HG02943 (cell line): Measurements from ENCODE around the gene PIAS4.
A peak's percentile ranks its signal among the peaks of the same experiment; 100 is the strongest.
"Not testable (repeated sequence)": the region's sequence is repeated elsewhere in the genome, so short reads cannot be mapped to it uniquely, and the experiment has no call there.

Source experiments
- ATAC-seq: cut with Tn5 transposase; IDR thresholded peaks from one replicate; pipeline ENCODE4 v1.9.1; 2021; ENCODE audit warnings: mild to moderate bottlenecking, low read depth, moderate library complexity; ENCODE audit not compliant: unreplicated experiment

Gene PIAS4

GRCh38 chr19:3995607-3996006, 11.9 kb upstream of the PIAS4 start:
- ATAC-seq = no peak

GRCh38 chr19:3998667-3999412, 8.7 kb upstream of the PIAS4 start:
- not testable (repeated sequence) for ATAC-seq

DNA sequence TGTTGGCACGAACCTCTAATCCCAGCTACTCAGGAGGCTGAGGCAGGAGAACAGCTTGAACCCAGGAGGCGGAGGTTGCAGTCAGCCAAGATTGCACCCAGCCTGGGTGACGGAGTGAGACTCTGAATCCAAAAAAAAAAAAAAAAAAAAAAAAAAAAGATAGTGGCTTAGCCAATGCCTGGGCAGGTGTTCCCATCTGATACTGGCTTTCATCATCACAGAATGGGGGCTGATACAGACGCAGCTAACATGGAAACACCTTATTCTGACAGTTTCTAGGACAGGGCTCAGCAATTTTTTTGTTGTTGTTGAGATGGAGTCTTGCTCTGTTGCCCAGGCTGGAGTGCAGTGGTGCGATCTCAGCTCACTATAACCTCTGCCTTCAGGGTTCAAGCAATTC, 6.7 kb upstream of the PIAS4 start:
- not testable (repeated sequence) for ATAC-seq

DNA sequence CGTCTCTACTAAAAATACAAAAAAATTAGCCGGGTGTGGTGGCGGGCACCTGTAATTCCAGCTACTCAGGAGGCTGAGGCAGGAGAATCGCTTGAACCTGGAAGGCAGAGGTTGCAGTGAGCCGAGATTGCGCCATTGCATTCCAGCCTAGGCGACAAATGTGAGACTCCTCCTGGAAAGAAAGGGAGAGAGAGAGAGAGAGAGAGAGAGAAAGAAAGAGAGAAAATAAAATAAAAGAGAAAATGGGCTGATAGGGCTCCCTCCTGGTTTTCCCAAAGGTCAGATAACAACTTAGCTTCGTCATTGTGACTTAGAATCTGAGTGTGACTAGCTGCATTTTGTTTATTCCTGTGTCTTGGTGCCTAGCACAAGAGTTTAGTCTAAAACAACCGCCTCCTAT, 2.1 kb upstream of the PIAS4 start:
- ATAC-seq = not testable (repeated sequence)

DNA sequence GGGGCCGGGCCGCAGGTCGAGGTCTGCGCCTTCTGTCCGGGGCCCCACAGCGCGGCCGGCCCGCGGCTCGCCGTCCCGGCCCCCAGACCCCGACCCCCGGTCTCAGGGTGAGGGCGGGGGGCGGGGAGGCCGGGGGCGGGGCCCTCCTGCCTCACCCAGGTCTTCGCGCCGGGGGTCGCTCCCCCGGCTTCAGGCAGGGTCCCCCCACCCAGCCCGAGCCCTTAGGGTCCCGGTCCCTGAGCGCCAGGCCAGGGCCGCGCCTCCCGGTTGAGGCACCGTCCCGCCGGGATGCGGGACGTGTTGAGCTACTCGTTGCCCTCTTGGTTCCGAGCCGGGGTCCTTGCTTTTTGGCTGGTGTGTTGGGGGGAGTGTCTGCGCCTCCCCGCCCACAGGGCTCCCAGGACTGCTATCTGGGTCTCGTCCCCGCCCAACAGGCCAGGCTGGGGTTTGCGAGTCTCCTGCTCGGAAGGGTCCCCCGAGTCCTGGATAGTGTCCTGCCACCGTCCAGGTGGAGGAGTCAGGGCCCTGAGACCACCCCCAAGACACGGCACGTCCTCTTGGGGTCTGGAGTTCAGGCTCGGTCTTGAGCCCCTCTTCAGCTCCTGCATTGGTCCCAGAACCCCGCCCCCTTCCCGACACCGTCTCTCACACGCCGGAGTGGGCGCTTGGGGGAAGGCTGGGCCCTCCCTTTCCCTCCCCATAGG, 452 bp downstream of the PIAS4 start:
- ATAC-seq = peak; percentile 5

- no peak for ATAC-seq
Observed at GRCh38 chr19:4009990-4010807, 2.7 kb downstream of the PIAS4 start.

- ATAC-seq = no peak
Observed at GRCh38 chr19:4010808-4011110, 3.2 kb downstream of the PIAS4 start.

GRCh38 chr19:4011430-4011829, 3.9 kb downstream of the PIAS4 start:
- ATAC-seq = not testable (repeated sequence)

- ATAC-seq = no peak
Observed at GRCh38 chr19:4012092-4012974, 4.8 kb downstream of the PIAS4 start.

DNA sequence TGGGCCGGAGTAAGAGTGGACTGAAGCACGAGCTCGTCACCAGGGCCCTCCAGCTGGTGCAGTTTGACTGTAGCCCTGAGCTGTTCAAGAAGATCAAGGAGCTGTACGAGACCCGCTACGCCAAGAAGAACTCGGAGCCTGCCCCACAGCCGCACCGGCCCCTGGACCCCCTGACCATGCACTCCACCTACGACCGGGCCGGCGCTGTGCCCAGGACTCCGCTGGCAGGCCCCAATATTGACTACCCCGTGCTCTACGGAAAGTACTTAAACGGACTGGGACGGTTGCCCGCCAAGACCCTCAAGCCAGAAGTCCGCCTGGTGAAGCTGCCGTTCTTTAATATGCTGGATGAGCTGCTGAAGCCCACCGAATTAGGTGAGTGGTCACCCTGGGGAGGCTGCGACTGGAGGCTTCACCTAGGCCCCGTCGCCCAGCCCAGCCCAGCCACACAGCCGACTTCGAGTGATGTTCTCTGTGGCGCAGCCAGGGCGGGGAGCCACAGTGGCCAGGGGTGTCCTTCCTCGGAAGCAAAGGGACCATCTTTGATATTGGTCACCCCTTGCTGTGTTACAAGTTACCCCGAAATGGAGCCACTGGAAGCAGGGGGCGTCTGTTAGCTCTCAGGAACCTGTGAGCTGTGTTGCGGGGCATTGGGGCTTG, 5.6 kb downstream of the PIAS4 start:
- ATAC-seq = no peak

DNA sequence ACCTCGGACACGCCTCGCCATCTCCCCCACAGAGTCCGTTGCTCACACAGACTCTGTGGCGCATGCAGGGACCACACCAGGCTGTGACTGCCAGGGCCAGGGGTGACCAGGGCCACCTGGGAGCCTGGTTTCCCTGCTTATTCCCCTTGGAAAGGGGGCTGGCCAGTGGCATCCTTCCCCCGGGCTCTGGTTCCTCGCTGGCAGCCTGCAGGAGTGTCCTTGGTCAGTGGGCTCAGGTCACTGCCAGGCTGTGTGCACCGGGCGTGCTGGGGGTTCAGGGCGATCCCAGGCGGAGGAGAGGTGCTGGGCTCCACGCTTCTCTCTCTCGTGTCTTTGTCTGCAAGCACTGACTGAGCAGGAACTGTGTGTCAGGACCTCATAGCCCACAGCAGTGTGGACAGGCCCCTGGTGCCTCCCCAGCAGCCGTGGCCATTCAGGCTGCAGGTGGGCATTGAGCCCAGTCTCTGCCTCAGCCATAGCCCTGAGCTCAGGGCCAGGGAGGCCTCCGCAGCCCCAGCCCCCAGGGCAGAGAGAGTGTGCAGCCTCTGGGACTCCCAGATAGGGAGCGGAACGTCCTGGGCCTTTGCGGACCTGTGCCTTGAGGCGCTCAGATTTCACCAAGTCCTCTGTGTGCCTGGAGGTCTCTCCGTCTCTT, 6.5 kb downstream of the PIAS4 start:
- no peak for ATAC-seq

GRCh38 chr19:4014541-4015491, 7.3 kb downstream of the PIAS4 start:
- no peak for ATAC-seq

- ATAC-seq = no peak
Observed at GRCh38 chr19:4015705-4016402, 8.3 kb downstream of the PIAS4 start.

- no peak for ATAC-seq
Observed at GRCh38 chr19:4016486-4016885, 8.9 kb downstream of the PIAS4 start.

DNA sequence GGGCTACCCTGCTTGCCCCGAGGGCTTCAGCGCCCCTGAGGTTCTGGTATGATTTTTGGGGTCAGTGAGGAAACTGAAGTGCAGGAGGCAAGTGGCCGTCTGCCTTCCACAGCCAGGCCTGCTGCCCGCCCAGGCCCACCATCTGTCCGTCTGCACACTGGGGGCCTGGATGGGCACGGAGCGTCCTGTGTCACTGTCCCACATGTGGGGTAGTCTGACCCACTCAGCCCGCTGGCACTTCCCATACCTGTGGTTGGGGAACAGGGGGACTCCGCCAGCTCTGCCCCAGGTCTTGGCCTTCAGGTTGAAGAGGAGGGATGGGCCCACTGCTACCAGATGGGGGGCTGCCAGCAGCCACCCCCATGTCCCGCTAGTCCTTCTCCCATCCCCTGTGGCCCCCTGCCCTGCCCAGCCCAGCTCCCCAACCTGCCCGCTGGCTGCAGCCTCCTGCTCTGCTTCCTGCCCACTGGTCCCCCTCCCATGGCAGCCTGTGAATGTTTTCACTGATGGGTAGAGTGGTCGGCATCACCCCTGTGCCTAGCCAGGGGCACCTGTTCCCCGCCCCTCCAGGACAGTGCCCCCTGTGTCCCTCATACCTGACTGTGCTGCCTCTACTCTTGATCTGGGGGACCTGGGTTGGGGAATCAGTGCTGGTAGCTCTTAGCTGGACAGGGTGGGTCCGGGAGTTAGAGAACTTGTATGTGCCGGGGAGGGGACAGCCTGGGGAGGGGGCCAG, 9.5 kb downstream of the PIAS4 start:
- no peak for ATAC-seq

- no peak for ATAC-seq
Observed at GRCh38 chr19:4018140-4018613, 10.6 kb downstream of the PIAS4 start.
